Measurements from ENCODE around the gene STARD10. TPM values are rescaled to one million over a fixed set of nuclear protein-coding genes. Genes with fewer than 3 reads are reported as not detected.

STARD10 gene
- total RNA-seq, 1 donor from 2014 or later, result 94.8 TPM

- no peak for TF ChIP-seq CTCF (IDR thresholded peaks at IDR 0.05; ENCODE audit: insufficient read depth, low read length, poor library complexity, severe bottlenecking)
- H3K4me3 ChIP-seq (ENCODE audit: low read depth, low read length), result no peak overlapping the region
- DNase-seq (ENCODE audit: low read depth), result no peak
These were observed 52.4 kb downstream of the STARD10 start for GRCh38 chr11:72741429-72741833.

GRCh38 chr11:72740562-72741428 is 53.1 kb downstream of the STARD10 start:
- DNase-seq (ENCODE audit: low read depth), result no peak
- Histone ChIP-seq H3K4me3 (ENCODE audit: low read depth, low read length) (no peak overlapping the region), H3K36me3 (ENCODE audit: control insufficient read depth, insufficient read depth, low read length) (no peaks in the 10 kb centered on the region), H3K27me3 (ENCODE audit: control insufficient read depth, insufficient read depth, low read length) (no peaks in the 10 kb centered on the region)
- TF ChIP-seq CTCF (IDR thresholded peaks at IDR 0.05; ENCODE audit: insufficient read depth, low read length, poor library complexity, severe bottlenecking), result no peak

More at GRCh38 chr11:72741429-72741833, 52.4 kb downstream of the STARD10 start:
- Histone ChIP-seq H3K27me3 (ENCODE audit: control insufficient read depth, insufficient read depth, low read length) (no peaks in the 10 kb centered on the region), H3K36me3 (ENCODE audit: control insufficient read depth, insufficient read depth, low read length) (no peaks in the 10 kb centered on the region)

GRCh38 chr11:72740060-72740424 is 53.8 kb downstream of the STARD10 start:
- no peaks in the 10 kb centered on the region for H3K27me3 ChIP-seq (ENCODE audit: control insufficient read depth, insufficient read depth, low read length)
- H3K36me3 ChIP-seq (ENCODE audit: control insufficient read depth, insufficient read depth, low read length), result no peaks in the 10 kb centered on the region
- H3K4me3 ChIP-seq (ENCODE audit: low read depth, low read length), result no peak overlapping the region
- DNase-seq (ENCODE audit: low read depth), result no peak
- TF ChIP-seq CTCF (IDR thresholded peaks at IDR 0.05; ENCODE audit: insufficient read depth, low read length, poor library complexity, severe bottlenecking), result no peak

- DNase-seq (ENCODE audit: low read depth), result no peak
- no peak for TF ChIP-seq CTCF (IDR thresholded peaks at IDR 0.05; ENCODE audit: insufficient read depth, low read length, poor library complexity, severe bottlenecking)
- no peak overlapping the region for H3K4me3 ChIP-seq (ENCODE audit: low read depth, low read length)
- H3K36me3 ChIP-seq (ENCODE audit: control insufficient read depth, insufficient read depth, low read length), result no peaks in the 10 kb centered on the region
- H3K27me3 ChIP-seq (ENCODE audit: control insufficient read depth, insufficient read depth, low read length), result no peaks in the 10 kb centered on the region
These were observed 54.4 kb downstream of the STARD10 start for GRCh38 chr11:72739240-72740059.

- Histone ChIP-seq H3K27me3 (ENCODE audit: control insufficient read depth, insufficient read depth, low read length) (no peaks in the 10 kb centered on the region), H3K36me3 (ENCODE audit: control insufficient read depth, insufficient read depth, low read length) (no peaks in the 10 kb centered on the region), H3K4me3 (ENCODE audit: low read depth, low read length) (no peak overlapping the region)
- DNase-seq (ENCODE audit: low read depth), result no peak
- TF ChIP-seq CTCF (IDR thresholded peaks at IDR 0.05; ENCODE audit: insufficient read depth, low read length, poor library complexity, severe bottlenecking), result no peak
These were observed 55.4 kb downstream of the STARD10 start for GRCh38 chr11:72738199-72739141.

Data from kidney epithelial cell (primary cell).